ENCODE data around the gene CARD11. TPM values are rescaled to one million over a fixed set of nuclear protein-coding genes. Genes with fewer than 3 reads are reported as not detected.

The CARD11 gene
- total and polyA plus RNA-seq, 4 donors = 0.18 to 1.9 (median 1.5) TPM

DNA sequence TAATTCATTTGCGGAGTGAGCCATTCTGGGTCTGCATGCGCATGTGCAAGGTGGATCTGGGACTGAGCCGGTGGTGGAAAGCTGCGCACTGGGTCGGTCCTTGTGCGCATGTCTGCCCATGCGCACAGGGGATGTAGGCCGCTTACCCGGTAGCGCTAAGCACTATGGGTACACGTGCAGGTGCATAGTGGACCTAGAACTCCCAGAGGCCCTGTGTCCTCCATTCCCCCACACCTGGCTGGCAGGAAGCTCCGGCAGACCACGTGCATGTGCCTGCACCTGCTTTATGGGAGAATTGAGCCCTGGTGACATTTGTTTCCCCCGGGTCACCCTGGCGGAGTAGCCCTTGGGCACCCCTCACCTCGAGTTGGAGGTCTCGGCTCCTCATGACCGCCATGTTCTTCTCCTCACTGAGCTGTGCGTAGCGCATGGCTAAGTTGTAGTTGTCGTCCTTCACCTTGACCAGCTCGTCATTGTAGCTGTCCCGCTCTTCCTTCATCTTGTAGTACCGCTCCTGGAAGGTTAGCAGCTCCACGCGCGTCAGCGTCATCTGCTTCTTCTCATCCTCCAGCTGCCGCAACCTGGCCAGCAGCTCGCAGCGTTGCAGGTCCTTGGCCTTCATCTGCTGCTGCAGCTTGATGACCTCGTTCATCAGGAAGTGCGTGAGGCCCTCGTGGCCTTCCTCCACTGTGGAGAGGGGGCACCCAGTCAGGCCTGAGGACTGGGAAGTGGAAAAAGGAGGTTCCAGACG lies 99.6 kb downstream of the CARD11 start:
- no peaks in the 10 kb centered on the region for H3K36me3 ChIP-seq (ENCODE audit: control insufficient read depth in 1 of 2, insufficient read depth in 2 of 2, low read length in 1 of 2)
- DNase-seq (peak; percentile 42 to 65), ATAC-seq (ENCODE audit: low FRiP score) (no peak)
- WGBS, 2 donors = 94 to 95% methylated on average over 35 of the region's 35 CpGs
- no peaks in the 10 kb centered on the region for H3K4me1 ChIP-seq (ENCODE audit: control insufficient read depth in 1 of 2, insufficient read depth in 2 of 2, low read length in 2 of 2)
- no peaks in the 10 kb centered on the region for H3K9me3 ChIP-seq (ENCODE audit: control insufficient read depth, low read length)
- H3K27ac ChIP-seq (ENCODE audit: low read depth in 1 of 2, low read length in 2 of 2) = no peak overlapping the region
- H3K27me3 ChIP-seq (ENCODE audit: control insufficient read depth in 1 of 2, insufficient read depth in 2 of 2, low read length in 1 of 2) = no peaks in the 10 kb centered on the region
- intact Hi-C loops (cut with DNase I) = no loop called here
- H3K4me3 ChIP-seq (ENCODE audit: low read length in 2 of 2) = no peak overlapping the region

- no peak overlapping the region for H3K4me3 ChIP-seq (ENCODE audit: low read length in 2 of 2)
- no peaks in the 10 kb centered on the region for H3K36me3 ChIP-seq (ENCODE audit: control insufficient read depth in 1 of 2, insufficient read depth in 2 of 2, low read length in 1 of 2)
- no peak overlapping the region for H3K27ac ChIP-seq (ENCODE audit: low read depth in 1 of 2, low read length in 2 of 2)
- intact Hi-C loops (cut with DNase I) = no loop called here
- ATAC-seq (ENCODE audit: low FRiP score) = no peak
- peak in 1 of 2 donors; percentile 16 for DNase-seq
- H3K9me3 ChIP-seq (ENCODE audit: control insufficient read depth, low read length) = no peaks in the 10 kb centered on the region
- H3K4me1 ChIP-seq (ENCODE audit: control insufficient read depth in 1 of 2, insufficient read depth in 2 of 2, low read length in 2 of 2) = no peaks in the 10 kb centered on the region
- no peaks in the 10 kb centered on the region for H3K27me3 ChIP-seq (ENCODE audit: control insufficient read depth in 1 of 2, insufficient read depth in 2 of 2, low read length in 1 of 2)
- WGBS, 2 donors = 58 to 67% methylated on average over 12 of the region's 12 CpGs
Measured at GRCh38 chr7:2941216-2941859, 102.3 kb downstream of the CARD11 start.

- Histone ChIP-seq H3K36me3 (ENCODE audit: control insufficient read depth in 1 of 2, insufficient read depth in 2 of 2, low read length in 1 of 2) (no peaks in the 10 kb centered on the region), H3K27ac (ENCODE audit: low read depth in 1 of 2, low read length in 2 of 2) (no peak overlapping the region), H3K4me1 (ENCODE audit: control insufficient read depth in 1 of 2, insufficient read depth in 2 of 2, low read length in 2 of 2) (no peaks in the 10 kb centered on the region), H3K27me3 (ENCODE audit: control insufficient read depth in 1 of 2, insufficient read depth in 2 of 2, low read length in 1 of 2) (no peaks in the 10 kb centered on the region), H3K9me3 (ENCODE audit: control insufficient read depth, low read length) (no peaks in the 10 kb centered on the region), H3K4me3 (ENCODE audit: low read length in 2 of 2) (no peak overlapping the region)
- ATAC-seq (ENCODE audit: low FRiP score) (no peak), DNase-seq (no peak)
- intact Hi-C loops (cut with DNase I) = no loop called here
Measured at GRCh38 chr7:2940466-2940865, 103.2 kb downstream of the CARD11 start.

DNA sequence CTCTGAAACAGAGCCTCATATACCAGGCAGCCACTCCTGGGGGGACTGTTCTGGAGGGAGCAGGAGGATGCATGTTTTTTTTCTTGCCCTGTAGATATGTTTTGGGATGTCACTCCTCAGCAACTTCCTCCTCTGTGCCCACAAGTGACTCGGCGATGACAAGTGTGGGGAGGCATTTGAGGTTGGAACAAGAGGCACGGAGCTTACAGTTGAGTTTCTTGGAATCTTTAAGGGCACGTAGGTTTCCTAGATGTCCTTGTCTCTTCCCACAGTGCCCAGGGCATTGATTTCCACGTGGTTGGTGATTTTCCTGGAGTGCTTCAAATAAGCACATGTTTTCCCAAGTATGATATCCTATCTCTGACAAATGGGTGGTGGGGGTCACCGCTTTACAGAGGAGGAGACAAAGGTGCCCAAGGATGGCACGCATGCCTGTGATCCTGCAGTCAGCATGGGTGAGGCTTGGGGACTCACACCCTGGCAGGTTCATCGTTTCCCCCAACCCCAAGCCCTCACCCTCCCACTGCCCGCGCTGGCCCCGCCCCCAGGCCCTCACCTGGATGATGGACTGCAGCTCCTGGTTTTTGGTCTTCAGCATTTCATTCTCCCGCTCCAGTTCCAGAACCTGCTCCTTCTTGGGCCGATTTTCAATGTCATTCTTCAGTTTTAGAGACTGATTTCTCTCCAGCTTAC lies 104.3 kb downstream of the CARD11 start:
- Histone ChIP-seq H3K4me3 (ENCODE audit: low read length in 2 of 2) (no peak overlapping the region), H3K27ac (ENCODE audit: low read depth in 1 of 2, low read length in 2 of 2) (no peak overlapping the region), H3K27me3 (ENCODE audit: control insufficient read depth in 1 of 2, insufficient read depth in 2 of 2, low read length in 1 of 2) (no peaks in the 10 kb centered on the region), H3K9me3 (ENCODE audit: control insufficient read depth, low read length) (no peaks in the 10 kb centered on the region), H3K36me3 (ENCODE audit: control insufficient read depth in 1 of 2, insufficient read depth in 2 of 2, low read length in 1 of 2) (no peaks in the 10 kb centered on the region), H3K4me1 (ENCODE audit: control insufficient read depth in 1 of 2, insufficient read depth in 2 of 2, low read length in 2 of 2) (no peaks in the 10 kb centered on the region)
- DNase-seq (peak; percentile 24 to 65), ATAC-seq (ENCODE audit: low FRiP score) (no peak)
- 87 to 89% methylated on average over 13 of the region's 13 CpGs for WGBS, 2 donors
- intact Hi-C loops (cut with DNase I) = no loop called here

GRCh38 chr7:2938514-2939192 lies 105.0 kb downstream of the CARD11 start:
- DNase-seq (peak; percentile 36 to 71), ATAC-seq (ENCODE audit: low FRiP score) (no peak)
- Histone ChIP-seq H3K9me3 (ENCODE audit: control insufficient read depth, low read length) (no peaks in the 10 kb centered on the region), H3K4me1 (ENCODE audit: control insufficient read depth in 1 of 2, insufficient read depth in 2 of 2, low read length in 2 of 2) (no peaks in the 10 kb centered on the region), H3K36me3 (ENCODE audit: control insufficient read depth in 1 of 2, insufficient read depth in 2 of 2, low read length in 1 of 2) (no peaks in the 10 kb centered on the region), H3K27ac (ENCODE audit: low read depth in 1 of 2, low read length in 2 of 2) (no peak overlapping the region), H3K4me3 (ENCODE audit: low read length in 2 of 2) (no peak overlapping the region), H3K27me3 (ENCODE audit: control insufficient read depth in 1 of 2, insufficient read depth in 2 of 2, low read length in 1 of 2) (no peaks in the 10 kb centered on the region)
- intact Hi-C loops (cut with DNase I) = no loop called here
- 85 to 90% methylated on average over 19 of the region's 19 CpGs for WGBS, 2 donors

DNA sequence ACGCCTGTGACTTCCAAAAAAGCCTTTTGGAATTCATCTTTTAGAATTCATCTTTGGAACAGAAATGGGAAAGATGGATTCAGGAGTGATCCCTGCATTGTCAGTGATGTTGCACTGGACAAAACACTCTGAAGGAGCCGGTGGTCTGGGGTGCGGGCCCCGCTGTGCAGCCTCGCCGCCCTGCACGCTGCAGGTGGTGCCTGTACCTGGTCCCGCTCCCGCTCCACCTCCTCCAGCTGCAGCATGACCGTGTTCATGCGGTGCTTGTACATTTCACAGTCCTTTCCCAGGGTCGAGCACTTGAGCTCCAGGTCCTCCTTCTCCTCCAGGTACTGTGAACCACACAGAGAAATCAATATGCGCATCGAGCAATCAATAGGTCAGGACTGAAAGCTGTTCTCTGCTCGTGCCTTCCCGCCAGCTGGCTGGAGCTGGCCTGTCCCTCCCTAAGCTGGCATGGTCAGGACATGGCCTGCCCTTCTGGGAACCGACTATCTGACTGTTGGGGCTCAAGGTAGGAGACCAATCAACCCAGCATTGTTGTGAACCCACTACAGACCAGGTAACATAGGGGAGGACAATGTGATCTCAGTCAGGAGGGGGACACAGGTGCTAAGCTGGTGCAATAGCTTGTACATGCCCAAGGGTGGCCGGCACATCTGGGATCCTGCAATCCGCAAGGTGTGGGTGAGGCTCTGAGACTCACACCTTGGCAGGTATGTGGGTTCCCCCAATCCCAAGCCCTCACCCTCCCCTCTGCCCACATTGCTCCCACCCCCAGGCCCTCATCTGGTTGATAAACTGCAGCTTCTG lies 105.8 kb downstream of the CARD11 start:
- Histone ChIP-seq H3K27me3 (ENCODE audit: control insufficient read depth in 1 of 2, insufficient read depth in 2 of 2, low read length in 1 of 2) (no peaks in the 10 kb centered on the region), H3K9me3 (ENCODE audit: control insufficient read depth, low read length) (no peaks in the 10 kb centered on the region), H3K27ac (ENCODE audit: low read depth in 1 of 2, low read length in 2 of 2) (no peak overlapping the region), H3K4me3 (ENCODE audit: low read length in 2 of 2) (no peak overlapping the region), H3K36me3 (ENCODE audit: control insufficient read depth in 1 of 2, insufficient read depth in 2 of 2, low read length in 1 of 2) (no peaks in the 10 kb centered on the region), H3K4me1 (ENCODE audit: control insufficient read depth in 1 of 2, insufficient read depth in 2 of 2, low read length in 2 of 2) (no peaks in the 10 kb centered on the region)
- ATAC-seq (ENCODE audit: low FRiP score) (no peak), DNase-seq (peak; percentile 32 to 59)
- WGBS, 2 donors = 95% methylated on average over 19 of the region's 19 CpGs
- intact Hi-C loops (cut with DNase I) = no loop called here

- 89 to 92% methylated on average over 28 to 29 of the region's 29 CpGs for WGBS, 2 donors
Measured at GRCh38 chr7:2936891-2937580, 106.6 kb downstream of the CARD11 start.

DNA sequence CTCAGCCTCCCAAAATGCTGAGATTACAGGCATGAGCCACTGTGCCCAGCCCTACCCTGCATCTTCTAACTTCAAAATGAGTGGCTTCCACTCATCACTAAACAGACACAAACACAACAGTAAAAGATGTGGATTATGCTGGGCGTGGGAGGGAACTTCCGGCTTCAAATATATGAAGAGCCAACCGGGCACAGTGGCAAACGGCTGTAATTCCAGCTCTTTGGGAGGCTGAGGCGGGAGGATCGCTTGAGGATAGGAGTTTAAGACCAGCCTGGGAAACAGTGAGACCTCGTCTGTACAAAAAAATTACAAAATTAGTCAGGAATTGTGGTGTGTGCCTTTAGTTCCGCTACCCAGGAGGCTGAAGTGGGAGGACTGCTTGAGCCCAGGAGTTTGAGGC lies 107.4 kb downstream of the CARD11 start:
- Histone ChIP-seq H3K27ac (ENCODE audit: low read depth in 1 of 2, low read length in 2 of 2) (no peak overlapping the region), H3K36me3 (ENCODE audit: control insufficient read depth in 1 of 2, insufficient read depth in 2 of 2, low read length in 1 of 2) (no peaks in the 10 kb centered on the region), H3K27me3 (ENCODE audit: control insufficient read depth in 1 of 2, insufficient read depth in 2 of 2, low read length in 1 of 2) (no peaks in the 10 kb centered on the region), H3K4me1 (ENCODE audit: control insufficient read depth in 1 of 2, insufficient read depth in 2 of 2, low read length in 2 of 2) (no peaks in the 10 kb centered on the region), H3K9me3 (ENCODE audit: control insufficient read depth, low read length) (no peaks in the 10 kb centered on the region), H3K4me3 (ENCODE audit: low read length in 2 of 2) (no peak overlapping the region)
- peak; percentile 5 to 17 for DNase-seq
- intact Hi-C loops (cut with DNase I) = no loop called here
- WGBS, 2 donors = 93 to 94% methylated on average over 8 of the region's 8 CpGs
- ATAC-seq (ENCODE audit: low FRiP score) = no peak

More at GRCh38 chr7:2936891-2937580, 106.6 kb downstream of the CARD11 start:
- H3K4me1 ChIP-seq (ENCODE audit: control insufficient read depth in 1 of 2, insufficient read depth in 2 of 2, low read length in 2 of 2) = no peaks in the 10 kb centered on the region
- DNase-seq = peak; percentile 25 to 67
- H3K27ac ChIP-seq (ENCODE audit: low read depth in 1 of 2, low read length in 2 of 2) = no peak overlapping the region
- no peak overlapping the region for H3K4me3 ChIP-seq (ENCODE audit: low read length in 2 of 2)
- no peaks in the 10 kb centered on the region for H3K27me3 ChIP-seq (ENCODE audit: control insufficient read depth in 1 of 2, insufficient read depth in 2 of 2, low read length in 1 of 2)
- no peaks in the 10 kb centered on the region for H3K36me3 ChIP-seq (ENCODE audit: control insufficient read depth in 1 of 2, insufficient read depth in 2 of 2, low read length in 1 of 2)
- no peaks in the 10 kb centered on the region for H3K9me3 ChIP-seq (ENCODE audit: control insufficient read depth, low read length)
- intact Hi-C loops (cut with DNase I) = no loop called here
- no peak for ATAC-seq (ENCODE audit: low FRiP score)
